ENCODE measurements around the gene PPP6R1.

The PPP6R1 gene

DNA sequence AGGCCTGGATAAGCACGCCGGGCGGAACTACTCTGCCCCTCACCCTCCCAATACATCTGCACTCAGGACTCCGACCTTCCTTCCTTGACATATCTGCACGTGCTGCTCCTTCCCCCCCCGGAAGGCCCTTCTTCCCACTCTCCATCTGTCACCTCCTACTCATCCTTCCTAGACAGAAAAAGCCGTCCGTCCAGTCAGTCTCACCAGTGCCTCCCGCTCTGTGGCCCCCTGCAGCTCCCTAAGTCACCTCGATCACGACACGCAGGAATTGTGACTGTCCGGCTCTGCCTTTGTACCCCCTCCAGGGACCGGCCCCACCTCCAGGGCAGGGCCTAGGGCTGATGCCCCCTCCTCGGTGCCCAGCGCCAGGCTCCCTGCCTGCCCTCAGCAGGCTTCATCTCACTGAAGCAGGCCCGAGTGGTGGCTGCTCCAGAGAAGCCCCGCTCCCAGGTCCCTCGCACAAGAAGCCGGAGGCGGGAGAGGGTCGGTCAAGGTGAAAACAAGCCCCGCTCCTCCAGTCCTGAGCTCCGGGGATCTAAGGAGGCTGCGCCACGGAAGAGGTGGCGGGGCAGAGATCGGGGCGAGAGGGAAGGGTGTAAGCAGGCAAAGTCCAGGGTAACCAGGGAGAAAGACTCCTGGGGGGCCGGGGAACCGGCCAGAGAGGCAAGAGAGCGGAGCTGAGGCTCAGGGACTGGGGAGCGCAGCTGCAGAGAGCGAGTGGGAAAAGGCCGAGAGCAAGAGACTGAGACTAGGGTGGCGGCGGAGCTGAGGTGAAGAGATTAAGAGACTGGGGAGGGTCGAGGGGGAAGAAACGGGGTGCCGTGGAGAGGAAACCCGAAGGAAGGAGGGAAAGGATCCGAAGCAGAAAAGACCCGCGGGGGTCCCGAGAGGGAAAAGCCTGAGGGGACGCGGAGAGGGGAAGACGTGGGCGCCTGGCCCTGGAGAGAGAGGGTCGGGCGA is 1.1 kb downstream of the PPP6R1 start:
- peak; percentile 60 for DNase-seq

DNA sequence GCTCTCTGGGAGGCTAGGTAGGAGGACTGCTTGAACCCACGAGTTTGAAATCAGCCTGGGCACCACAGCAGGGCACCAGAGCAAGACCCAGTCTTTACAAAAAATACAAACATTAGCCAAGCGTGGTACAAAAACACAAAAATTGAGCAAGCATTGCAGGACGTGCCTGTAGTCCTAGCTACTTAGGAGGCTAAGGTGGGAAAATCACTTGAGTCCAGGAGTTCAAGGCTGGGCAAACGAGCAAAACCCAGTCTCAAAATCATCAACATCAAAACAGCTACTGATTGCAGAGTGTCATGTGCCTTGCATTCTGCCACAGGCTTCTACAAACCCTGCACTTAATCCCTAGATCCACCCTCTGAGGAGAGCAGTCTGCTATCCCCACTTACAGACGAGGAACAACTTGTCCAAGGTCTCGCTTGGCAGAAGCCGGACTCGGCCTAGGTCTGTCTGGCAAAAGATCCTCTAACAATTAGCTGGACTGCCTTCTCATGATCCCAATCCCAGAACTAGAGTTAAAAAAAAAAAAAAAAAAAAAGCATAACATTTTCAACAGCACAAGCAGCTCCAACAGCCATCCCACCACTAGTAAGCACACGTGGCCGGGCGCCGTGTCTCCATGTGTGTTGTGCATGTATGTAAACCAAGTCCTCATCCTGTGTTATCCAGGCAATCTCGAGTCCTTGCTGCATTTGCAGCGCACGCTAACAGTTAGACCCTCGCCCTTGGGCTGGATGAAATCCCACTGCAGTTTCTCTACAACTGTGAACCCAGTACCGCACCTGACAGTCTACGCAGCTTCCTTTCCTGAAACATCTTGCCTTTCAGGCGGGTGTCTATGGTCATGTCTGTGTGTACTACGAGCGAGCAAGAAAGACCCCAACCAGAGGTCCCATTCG is 2.0 kb downstream of the PPP6R1 start:
- peak; percentile 54 for DNase-seq

DNA sequence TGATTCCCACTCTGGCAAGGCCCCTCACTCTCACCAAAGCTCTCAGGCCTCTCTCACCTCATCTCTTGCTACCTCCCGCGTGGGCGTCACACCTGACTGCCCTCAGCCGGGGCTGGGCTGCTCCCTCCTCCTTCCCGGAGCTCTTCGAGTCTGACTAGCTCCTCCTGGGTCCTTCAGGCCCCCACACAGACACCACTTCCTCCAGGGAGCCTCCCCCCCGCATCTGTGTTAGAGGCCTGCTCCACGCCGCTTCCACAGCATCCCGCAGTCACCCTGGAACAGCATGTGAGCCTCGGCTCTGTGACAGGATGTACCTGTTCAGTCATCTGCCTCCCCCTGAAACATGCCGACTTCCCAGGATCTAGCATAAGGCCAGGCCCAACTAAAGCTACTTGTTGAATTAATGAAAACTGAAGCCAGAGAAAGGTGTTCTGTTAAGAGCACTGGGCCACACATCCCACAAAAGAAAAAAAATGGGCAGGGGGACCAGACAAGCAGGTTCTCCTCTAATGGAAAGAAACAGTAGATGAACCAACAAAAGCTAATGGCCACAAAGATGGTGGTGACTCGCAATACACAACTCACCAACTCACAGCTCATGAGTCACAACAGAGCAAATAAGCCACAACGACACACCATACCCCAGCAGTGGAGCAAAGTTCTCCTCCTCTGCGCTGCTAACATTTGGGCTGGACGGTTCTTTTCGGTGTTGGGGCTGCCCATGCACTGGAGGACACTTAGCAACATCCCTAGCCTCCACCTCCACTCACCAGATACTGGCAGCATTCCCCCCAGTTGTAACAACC is 3.0 kb downstream of the PPP6R1 start:
- peak; percentile 74 for DNase-seq

DNA sequence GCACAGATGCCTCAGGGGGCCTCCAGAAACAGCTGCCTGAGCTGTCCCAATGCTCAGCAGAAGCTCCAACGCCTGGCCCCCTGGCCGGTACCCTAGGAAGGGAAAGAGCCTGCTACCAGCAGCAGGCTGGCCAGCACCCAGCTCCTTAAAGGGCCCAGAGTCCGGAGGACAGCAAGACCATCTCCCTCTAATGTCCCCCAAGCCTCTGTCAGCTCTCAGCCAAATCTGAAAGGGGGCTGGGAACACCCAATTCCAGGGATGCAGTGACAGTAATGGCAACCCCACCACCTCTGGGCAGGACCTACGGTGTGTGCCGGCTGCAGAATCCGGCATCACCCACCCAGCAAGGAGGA is 4.2 kb downstream of the PPP6R1 start:
- DNase-seq: no peak

DNA sequence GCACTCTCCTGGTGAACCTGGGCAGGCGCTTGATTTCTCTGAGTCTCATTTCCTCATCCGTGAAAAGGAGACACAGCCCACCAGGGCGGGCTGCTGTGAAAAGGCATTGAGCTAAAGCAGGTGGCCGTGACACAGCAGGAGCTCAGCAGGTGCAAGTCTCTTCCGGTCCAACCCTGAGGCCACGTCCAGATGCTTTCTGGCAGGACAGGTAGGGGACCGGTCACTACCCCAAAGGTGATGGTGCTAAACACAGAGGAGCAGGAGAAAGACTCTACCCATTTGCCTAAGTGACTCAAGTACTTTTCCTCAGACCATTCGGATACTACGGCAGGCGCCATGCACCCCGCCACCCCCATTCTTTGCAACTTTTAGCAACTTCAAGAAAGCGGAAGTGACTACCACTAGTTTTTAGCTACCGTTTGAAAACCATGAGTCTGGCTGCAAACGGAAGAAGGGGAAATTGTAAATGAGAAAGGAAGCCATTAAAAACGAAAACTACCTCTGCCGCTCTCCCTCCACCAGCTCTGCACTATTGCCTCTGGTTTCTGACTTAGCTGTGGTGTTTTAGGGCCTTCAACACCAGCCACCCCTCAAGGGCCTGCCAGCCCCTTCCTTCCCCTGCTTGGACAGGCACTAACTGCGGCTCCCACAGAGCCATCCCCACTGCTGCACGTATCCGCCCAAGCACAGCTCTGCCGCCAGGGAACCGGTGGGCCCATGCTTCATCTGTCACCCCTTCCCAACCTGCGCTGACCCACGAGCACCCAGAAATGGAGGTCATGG is 4.8 kb downstream of the PPP6R1 start:
- peak; percentile 90 for DNase-seq

DNA sequence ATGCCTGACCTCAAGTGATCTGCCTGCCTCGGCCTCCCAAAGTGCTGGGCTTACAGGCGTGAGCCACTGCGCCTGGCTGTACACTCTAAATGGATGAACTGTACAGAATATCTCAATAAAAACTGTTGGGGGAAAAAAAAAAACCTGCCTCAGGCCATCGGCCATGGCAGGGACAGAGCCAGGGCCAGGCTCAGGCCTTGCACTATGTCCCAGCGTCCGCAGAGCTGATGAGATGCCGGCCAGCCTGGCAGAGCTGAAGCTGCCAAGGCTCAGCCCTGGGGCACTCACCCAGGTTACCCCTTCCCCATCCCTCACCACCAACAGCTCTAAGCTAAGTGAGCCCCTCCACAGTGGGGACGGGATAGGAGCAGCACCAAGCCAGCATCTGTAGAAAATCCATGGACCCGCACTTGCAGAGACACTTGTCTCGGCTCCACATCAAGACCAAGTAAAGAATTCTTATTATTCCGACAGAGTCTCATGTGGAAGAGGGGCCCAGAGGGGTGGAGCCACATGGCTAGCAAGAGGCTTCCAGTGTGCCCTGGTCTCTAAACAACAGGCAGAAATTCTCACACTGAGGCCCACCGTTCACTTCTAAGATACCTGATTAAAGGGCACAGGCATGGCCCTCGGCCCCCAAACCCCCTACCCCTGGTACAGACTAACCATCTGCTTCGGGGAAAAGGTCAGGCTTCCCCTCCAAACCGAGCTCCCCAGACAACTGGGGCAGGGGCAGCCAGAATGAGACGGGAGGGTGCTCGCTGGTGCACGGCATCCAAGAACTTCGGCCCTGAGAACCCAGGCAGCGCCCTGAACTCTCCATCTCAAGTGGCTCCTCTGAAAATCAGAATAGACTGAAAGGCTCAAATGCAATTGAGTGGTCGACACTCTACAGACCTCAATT is 5.8 kb downstream of the PPP6R1 start:
- peak; percentile 56 for DNase-seq

DNA sequence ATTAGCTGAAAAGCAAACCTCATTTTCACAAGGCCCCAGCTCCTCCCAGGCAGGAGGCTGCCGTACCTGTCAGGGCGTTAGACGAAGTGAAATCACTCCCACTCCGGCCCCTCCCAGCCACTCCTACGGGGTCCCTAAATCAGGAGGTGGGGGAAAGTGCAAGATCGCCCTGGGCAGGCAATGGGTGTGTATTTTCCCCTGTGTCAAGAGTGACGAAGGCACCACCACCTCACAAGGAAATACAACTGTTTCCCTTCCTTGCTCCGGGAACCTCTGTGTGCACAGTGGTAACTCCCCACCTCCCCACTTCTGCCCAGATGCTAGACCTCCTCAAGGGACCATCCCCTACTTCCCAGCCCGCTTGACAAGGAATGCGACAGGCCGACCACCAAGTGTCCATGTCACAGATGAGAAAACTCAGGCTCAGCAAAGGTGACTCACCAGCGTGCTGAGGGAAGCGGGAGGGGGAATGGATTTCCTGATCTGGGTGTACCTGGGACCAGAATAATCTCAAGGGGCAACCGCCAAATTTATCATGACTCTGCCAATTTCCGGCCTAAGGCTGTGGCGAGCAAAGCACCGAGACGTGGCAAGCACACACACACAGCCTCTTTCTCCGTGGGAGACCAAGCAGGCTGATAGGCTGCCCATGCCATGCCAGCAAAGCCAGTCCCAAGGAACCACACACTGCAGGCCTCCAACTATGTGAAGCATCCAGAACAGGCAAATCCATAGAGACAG is 7.3 kb downstream of the PPP6R1 start:
- DNase-seq: peak; percentile 96

DNA sequence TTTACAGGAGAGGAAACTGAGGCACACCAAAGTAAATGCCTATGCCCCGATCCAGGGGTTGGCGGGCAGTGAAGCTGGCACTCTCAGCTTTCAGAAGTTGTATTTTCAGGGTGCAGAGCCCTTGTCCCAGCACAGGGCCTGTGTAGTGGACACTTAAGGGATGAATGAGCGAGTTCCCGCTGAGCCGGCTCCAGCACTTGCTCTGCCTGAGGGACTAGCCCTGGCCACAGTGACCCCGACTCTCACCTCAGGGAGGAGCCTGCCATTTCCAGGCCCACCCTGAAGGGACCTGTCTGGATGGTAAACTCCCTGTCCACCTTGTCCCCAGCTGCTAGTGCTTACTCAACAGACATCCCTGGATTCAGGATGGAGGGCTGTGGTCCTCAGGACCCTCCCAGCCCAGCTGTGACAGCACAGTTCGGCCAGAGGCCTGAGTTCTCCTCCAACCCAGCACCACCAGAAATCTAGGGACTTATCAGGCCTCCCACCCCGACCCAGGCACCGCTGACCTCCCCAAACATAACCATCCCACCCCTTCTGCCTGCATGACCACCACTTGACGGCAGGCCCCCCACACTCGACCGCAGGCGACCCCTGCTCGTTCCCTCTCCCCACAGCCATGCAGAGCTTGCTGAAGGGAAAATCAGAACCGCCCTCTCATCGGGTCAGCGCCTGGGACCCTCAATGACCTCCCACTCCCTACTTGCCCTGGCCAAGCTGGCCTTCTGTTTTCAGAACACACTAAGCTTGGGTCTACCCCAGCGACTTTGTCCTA is 8.4 kb downstream of the PPP6R1 start:
- DNase-seq: no peak

DNA sequence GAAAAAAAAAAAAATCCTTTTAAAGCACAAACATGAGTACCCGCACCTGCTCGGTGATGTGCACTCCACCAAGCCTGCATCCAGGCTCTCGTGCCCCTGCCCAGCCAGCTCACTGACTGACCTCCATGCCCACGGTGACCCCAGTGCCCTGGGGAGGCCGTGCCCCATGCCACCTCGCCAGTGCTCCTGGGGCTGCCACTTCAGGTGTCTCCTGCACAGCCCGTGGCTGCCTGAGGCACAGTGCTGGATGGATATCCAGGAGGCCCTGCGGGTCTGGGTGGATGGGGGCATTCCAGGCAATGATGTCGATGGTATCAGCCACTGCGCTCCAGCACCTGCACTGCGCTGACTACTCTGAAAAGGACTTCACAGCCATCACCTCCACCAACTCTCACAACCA is 9.0 kb downstream of the PPP6R1 start:
- no peak for DNase-seq

DNA sequence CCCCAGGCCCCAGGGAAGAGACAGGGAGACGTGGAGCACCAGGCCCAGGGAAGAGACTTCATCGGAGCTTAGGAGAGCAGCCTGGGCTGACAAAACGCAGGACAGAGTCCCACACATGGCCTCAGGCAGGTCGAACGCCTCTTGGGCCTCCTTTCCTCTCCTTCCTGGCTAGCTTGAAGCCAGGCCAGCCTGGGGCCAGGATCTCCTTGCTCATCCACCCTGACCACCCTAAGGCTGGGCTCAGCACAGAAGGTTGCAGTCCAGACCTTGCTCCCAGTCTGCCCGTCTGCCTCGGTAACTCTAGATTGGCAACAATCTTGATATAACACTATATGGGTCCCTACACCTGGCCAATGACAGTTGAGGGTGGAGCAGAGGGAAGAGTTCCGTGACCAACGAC is 10.1 kb downstream of the PPP6R1 start:
- no peak for DNase-seq

DNA sequence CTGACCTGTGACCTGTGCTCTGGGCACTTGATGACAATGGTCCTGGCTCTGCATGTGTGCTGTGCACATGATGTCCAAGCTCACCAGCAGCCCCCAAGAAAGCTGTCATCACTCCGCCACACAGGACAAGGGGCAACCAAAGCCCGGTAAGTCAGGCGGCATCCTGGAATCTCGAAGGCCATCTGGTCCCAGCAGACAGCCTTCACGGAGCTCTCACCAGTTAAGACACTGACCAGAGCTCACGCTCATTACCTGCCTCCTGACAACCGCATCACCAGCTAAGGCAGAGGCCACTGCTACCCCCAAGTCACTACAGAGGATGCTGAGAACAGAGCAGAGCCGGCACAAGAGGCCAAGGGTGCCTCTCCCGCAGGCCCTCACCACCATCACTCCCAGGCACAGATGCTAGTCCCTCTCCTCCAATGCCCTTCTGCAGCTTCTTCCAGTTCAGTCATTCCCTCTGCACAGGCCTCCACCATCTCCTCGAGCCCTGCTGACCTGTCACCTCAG is 10.6 kb downstream of the PPP6R1 start:
- DNase-seq: no peak

DNA sequence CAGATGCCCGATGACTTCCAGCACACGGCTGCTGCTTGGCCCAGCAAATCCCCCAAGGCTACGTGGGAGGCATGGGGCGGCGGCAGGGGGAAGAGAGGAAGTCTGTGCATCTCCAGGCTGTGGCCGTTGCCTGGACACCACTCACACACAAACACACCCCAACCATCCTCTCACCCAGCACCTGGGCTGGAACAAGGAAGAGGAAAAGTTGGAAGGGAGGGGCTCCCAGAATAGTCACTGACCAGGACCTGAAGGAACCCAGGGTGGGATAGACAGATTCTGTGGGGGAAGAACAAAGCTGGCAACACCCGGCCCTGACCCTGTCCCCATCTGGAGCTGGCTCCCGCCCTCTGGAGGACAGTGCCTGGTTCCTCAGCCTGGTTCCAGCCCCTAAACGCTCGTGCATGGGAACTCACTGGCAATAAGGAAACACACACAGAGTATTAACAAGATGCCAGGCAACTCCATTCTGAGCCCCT is 11.2 kb downstream of the PPP6R1 start:
- peak; percentile 58 for DNase-seq

DNA sequence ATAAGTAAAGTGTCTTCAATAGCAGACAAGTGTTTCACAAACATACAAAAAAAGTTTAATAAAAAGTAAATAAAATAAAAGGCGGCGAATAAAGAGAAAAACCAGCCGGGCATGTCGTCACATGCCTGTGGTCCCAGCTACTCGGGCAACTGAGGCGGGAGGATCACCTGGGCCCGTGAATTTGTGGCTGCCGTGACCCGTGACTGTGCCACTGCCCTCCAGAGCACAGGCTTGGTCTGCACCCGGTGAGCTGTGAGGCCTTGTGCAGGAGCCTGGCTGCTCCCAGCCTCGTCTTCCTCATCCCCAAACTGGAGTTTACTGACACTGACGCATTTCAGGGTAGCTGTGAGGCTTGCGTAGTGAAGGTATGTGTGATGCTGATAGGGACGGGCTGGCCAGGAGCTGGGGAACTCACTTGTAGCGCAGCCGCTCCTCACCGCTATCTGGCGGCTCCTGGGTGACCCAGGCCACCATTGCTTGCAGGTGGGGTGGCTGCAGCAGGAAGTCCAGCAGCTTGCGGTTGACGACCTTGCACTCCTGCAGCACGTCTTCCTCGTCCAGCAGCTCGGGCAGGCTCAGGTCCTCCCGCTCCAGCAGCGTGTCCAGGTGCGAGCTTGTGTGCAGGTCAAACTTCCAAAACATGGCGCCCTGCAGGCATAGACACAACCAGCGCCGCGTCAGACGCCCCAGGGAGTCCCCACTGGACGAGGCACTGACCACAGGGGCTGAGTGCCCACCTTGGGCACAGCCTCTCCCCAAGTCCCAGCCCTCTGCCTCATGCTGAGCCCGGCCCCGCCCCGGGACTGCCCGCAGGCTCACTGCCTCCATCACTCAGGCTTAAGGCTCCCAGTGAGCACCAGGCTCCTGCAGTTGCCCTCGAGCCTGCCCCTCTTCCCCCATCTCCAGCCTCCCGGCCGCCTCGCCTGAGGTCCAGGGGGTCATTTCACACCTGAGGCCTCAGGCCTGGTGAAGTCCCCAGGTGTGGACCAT is 12.1 kb downstream of the PPP6R1 start:
- DNase-seq: no peak

DNA sequence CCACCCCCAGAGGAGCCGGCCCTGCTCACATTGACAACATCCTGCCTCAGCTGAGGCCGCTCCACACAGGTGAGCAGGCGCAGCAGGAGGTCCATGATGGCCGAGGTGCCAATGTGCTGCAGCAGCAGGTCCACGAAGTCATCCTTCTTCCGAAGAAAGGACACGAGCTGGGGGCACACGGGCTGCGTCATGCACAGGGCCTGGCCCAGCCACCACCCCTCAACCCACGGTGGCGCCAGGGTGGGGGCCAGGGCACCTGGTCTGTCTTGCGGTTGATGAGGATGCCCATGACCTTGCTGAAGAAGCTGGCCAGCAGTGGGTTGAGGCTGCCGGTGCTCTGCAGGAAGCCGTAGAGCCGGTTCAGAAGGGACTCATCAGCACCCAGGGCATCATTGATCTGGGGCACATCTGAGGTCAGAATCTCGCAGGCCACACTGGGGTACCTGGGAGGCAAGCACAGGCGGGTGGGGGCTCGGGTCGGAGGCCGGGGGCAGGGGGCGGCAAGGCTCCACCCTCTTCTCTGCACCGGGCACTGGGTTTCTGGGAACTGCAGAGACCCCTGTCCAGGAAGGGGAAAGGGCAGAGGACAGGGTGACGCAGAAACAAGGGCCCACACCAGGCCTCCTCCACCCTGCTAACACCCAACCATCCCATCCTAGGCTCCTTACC is 13.4 kb downstream of the PPP6R1 start:
- no peak for DNase-seq

DNA sequence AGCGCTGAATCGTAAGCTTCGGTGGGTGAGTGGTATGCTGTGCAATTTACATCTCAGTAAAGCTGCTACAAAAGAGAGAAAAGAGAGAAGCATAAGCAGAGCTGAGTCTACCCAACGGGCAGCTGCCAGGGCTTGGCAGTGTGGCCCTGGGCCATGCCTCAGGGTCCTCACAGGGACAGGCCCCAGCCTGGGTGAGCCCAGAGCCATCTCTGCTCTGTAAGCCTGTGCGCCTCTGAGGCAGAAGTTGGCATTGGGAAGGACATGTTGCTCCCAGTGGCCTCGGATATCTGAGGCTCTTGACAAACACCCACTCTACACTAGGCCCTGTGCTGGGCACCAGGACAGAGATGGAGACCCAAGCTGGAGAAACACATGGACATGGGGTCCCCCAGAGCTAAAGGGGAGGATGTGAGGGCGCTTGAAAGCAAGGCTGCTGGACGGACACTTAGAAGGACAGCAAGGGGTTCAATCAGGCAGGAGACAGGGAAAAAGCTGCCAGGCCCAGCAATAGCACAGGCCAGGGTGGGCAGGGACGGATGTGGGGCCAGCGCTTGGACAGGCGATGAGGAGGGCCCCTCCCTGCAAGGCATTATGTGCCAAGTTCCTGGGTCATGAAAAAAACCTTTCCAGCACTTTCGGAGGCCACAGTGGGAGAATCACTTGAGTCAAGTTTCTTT is 14.7 kb downstream of the PPP6R1 start:
- no peak for DNase-seq

DNA sequence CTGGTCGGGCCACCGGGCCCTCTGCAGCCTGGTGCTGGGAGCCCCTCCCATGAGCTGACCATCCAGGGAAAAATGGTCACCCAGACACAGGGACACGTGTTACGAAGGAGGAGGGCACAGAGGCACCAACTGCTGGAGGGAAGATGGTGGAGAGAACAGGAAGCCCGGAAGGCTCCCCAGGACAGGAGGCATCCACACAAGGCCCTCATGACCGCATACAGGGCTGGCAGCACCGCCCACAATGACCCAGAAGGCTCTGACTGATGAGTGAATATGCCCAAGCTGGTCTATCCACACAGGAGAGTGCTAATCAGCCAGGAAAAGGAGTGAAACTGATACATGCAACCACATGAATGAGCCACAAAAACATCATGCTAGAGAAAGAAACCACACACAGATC is 16.3 kb downstream of the PPP6R1 start:
- DNase-seq: no peak
